Measurements from ENCODE around the gene DRAXIN.

- TF ChIP-seq CTCF (IDR thresholded peaks at IDR 0.05) = no peak
- no peak for TF ChIP-seq POLR2A (IDR thresholded peaks at IDR 0.05)
Observed at GRCh38 chr1:11761988-11762406, 70.5 kb downstream of the DRAXIN start, which contains the start of gene C1orf167.

All from uterus (tissue), 2 donors.